NB4 (cell line): ENCODE measurements around the gene LRTM1.
A peak's percentile ranks its signal among the peaks of the same experiment; 100 is the strongest.

Source experiments
- MYC ChIP-seq: IDR thresholded peaks from 2 replicates; pipeline ENCODE4 v1.6.1; 2011; ENCODE audit warnings: low read depth, low read length
- POLR2A ChIP-seq: IDR thresholded peaks from 2 replicates; pipeline ENCODE4 v1.6.1; 2011; ENCODE audit warnings: mild to moderate bottlenecking; ENCODE audit not compliant: insufficient read length; ENCODE audit errors: extremely low read depth
- TF ChIP-seq, protein P1 (sequence below): IDR thresholded peaks from one replicate; pipeline ENCODE4 v1.5.1; 2012; ENCODE audit warnings: low read depth, low read length
- TF ChIP-seq, protein P2 (sequence below): IDR thresholded peaks from 2 replicates; pipeline ENCODE4 v1.6.1; 2011; ENCODE audit warnings: low read depth, low read length

DNA sequence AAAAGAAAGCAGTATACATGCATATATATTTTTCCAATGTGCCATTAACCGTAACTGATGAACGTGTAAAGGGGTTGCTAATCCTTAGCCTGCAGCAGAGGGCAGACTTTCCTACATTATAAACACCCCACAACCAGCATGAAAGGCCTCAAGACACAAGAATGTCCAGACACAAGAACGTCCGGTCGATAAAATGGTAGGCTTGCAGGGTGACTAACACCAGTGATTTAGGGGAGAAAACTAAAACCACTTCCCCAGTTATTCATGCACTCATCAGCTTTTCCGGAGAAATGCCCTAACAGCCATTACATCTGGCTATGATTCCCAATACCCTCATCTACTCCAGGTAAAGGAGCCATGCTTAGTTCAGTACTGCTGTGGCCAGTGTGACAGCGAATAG lies 57.4 kb downstream of the LRTM1 start:
- no peak for TF ChIP-seq POLR2A
- TF ChIP-seq, protein P1, sequence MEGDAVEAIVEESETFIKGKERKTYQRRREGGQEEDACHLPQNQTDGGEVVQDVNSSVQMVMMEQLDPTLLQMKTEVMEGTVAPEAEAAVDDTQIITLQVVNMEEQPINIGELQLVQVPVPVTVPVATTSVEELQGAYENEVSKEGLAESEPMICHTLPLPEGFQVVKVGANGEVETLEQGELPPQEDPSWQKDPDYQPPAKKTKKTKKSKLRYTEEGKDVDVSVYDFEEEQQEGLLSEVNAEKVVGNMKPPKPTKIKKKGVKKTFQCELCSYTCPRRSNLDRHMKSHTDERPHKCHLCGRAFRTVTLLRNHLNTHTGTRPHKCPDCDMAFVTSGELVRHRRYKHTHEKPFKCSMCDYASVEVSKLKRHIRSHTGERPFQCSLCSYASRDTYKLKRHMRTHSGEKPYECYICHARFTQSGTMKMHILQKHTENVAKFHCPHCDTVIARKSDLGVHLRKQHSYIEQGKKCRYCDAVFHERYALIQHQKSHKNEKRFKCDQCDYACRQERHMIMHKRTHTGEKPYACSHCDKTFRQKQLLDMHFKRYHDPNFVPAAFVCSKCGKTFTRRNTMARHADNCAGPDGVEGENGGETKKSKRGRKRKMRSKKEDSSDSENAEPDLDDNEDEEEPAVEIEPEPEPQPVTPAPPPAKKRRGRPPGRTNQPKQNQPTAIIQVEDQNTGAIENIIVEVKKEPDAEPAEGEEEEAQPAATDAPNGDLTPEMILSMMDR: peak; percentile 38
- TF ChIP-seq, protein P2, sequence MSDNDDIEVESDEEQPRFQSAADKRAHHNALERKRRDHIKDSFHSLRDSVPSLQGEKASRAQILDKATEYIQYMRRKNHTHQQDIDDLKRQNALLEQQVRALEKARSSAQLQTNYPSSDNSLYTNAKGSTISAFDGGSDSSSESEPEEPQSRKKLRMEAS: no peak
- no peak for TF ChIP-seq MYC
